Natural killer cell (primary cell): Measurements from ENCODE around the gene TSPYL1. TPM values are rescaled to one million over a fixed set of nuclear protein-coding genes. Genes with fewer than 3 reads are reported as not detected.

ENCODE experiments used
- ATAC-seq, 3 donors: fragments of 150-1000 bp in 2 of 3; fragments of 200-7000 bp in 1 of 3; cut with Tn5 transposase; 1 replicate in 1 of 3; 2 replicates in 2 of 3; pipeline ENCODE4 v1.10.0; 2021; ENCODE audit warnings: mild to moderate bottlenecking in 2 of 3, moderate library complexity in 2 of 3
- DNase-seq, 2 donors: peaks; one replicate each; pipeline versions ENCODE4 v3.0.0 to v3.0.0-alpha.2; 2013 to 2021; ENCODE audit warnings: mixed read lengths in 1 of 2
- H3K27ac ChIP-seq: one replicate; pipeline ENCODE4 v1.5.1; 2013; ENCODE audit warnings: mild to moderate bottlenecking, low read length
- H3K27me3 ChIP-seq: one replicate; pipeline ENCODE4 v1.6.1; 2013; ENCODE audit warnings: low read length; ENCODE audit not compliant: control insufficient read depth, insufficient read depth
- H3K36me3 ChIP-seq: one replicate; pipeline ENCODE4 v1.6.1; 2013; ENCODE audit warnings: low read length; ENCODE audit not compliant: control insufficient read depth, insufficient read depth
- H3K4me1 ChIP-seq: one replicate; pipeline ENCODE4 v1.6.1; 2013; ENCODE audit warnings: low read length; ENCODE audit not compliant: control insufficient read depth, insufficient read depth
- H3K4me3 ChIP-seq: one replicate; pipeline ENCODE4 v1.5.1; 2013; ENCODE audit warnings: low read length
- H3K9me3 ChIP-seq: one replicate; pipeline ENCODE4 v1.6.1; 2013; ENCODE audit warnings: low read length; ENCODE audit not compliant: control insufficient read depth, insufficient read depth
- H3K27ac Mint-ChIP-seq, 2 donors: one replicate each; pipeline ENCODE4 v1.8.0; 2022; ENCODE audit warnings: mild to moderate bottlenecking in 2 of 2, mixed read lengths in 2 of 2, moderate library complexity in 1 of 2
- H3K27me3 Mint-ChIP-seq, 2 donors: one replicate each; pipeline ENCODE4 v1.8.0; 2022; ENCODE audit warnings: low read depth in 2 of 2, mixed read lengths in 2 of 2
- H3K36me3 Mint-ChIP-seq: one replicate; pipeline ENCODE4 v1.8.0; 2022; ENCODE audit warnings: mixed read lengths
- H3K4me1 Mint-ChIP-seq, 2 donors: one replicate each; pipeline ENCODE4 v1.8.0; 2022; ENCODE audit warnings: mixed read lengths in 2 of 2
- H3K4me3 Mint-ChIP-seq: one replicate; pipeline ENCODE4 v1.8.0; 2022; ENCODE audit warnings: mild to moderate bottlenecking, moderate library complexity, mixed read lengths
- H3K9me3 Mint-ChIP-seq, 2 donors: one replicate each; pipeline ENCODE4 v1.8.0; 2022; ENCODE audit warnings: mixed read lengths in 2 of 2
- CTCF ChIP-seq: fragments of 200-600 bp; IDR thresholded peaks from one replicate; pipeline ENCODE4 v1.8.0; 2022; ENCODE audit warnings: antibody characterized with exemption
- WGBS: methylation state at CpG from one replicate; pipeline ENCODE4 v1.1.7; 2013; ENCODE audit warnings: missing lambda C conversion rate; ENCODE audit not compliant: insufficient coverage; 5-methylcytosine and 5-hydroxymethylcytosine counted together
- intact Hi-C: fragments of 100-400 bp; cut with micrococcal nuclease; formaldehyde crosslinking; loops from one replicate; pipeline ENCODE4 v1.14.2; 2022
- total RNA-seq, 4 donors: library from RNA; stranded (reverse); fragments of 120-200 nt in 1 of 4; gene quantifications; one replicate each; pipeline versions ENCODE4 v1.2.3 to v1.2.4, GENCODE V29; 2013 to 2022

Gene TSPYL1
- total RNA-seq, 3 donors from 2014 or later (not counting 1 experiment from before 2014, with no cell fraction given): 134 to 143 (median 142) TPM

GRCh38 chr6:116246089-116246488 is 33.6 kb downstream of the TSPYL1 start:
- H3K27me3 ChIP-seq: no peaks in the 10 kb centered on the region
- intact Hi-C loops: no loop called here
- no peaks in the 10 kb centered on the region for H3K9me3 ChIP-seq
- H3K36me3 ChIP-seq: peaks cover 3% of the 10 kb centered on the region
- Mint-ChIP-seq H3K9me3 (no peaks in the 10 kb centered on the region), H3K4me3 (no peak overlapping the region), H3K27ac (no peak overlapping the region), H3K4me1 (no peaks in the 10 kb centered on the region), H3K36me3 (no peaks in the 10 kb centered on the region), H3K27me3 (no peaks in the 10 kb centered on the region)
- H3K4me3 ChIP-seq: no peak overlapping the region
- WGBS: 100% methylated on average over 4 of the region's 4 CpGs
- H3K4me1 ChIP-seq: peaks cover 5% of the 10 kb centered on the region
- ATAC-seq (no peak), DNase-seq (no peak)
- H3K27ac ChIP-seq: no peak overlapping the region
- no peak for TF ChIP-seq CTCF

DNA sequence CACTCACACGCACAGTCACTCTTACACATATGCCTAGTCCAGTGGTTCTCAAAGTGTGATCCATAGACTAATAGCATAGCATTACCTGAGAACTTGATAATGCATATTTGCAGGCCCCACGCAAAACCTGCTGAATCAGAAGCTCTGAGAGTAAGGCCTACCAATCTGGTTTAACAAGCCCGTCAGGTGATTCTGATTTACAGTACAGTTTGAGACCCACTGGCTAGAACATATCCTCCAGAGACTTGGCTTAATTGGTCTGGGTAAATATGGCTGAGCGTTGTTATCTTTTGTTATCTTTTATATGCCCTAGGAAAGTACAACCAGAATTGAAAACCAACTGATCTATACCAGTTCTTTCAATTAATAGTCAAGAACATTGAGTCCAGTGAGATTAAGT is 35.4 kb downstream of the TSPYL1 start:
- Histone ChIP-seq H3K27me3 (no peaks in the 10 kb centered on the region), H3K4me1 (no peaks in the 10 kb centered on the region), H3K9me3 (no peaks in the 10 kb centered on the region), H3K27ac (no peak overlapping the region), H3K36me3 (peaks cover 13% of the 10 kb centered on the region), H3K4me3 (no peak overlapping the region)
- Mint-ChIP-seq H3K4me1 (no peaks in the 10 kb centered on the region), H3K36me3 (no peaks in the 10 kb centered on the region), H3K9me3 (no peaks in the 10 kb centered on the region), H3K27ac (no peak overlapping the region), H3K27me3 (no peaks in the 10 kb centered on the region), H3K4me3 (no peak overlapping the region)
- intact Hi-C loops: no loop called here
- ATAC-seq (no peak), DNase-seq (no peak)
- WGBS: 94% methylated on average over 3 of the region's 4 CpGs
- no peak for TF ChIP-seq CTCF

DNA sequence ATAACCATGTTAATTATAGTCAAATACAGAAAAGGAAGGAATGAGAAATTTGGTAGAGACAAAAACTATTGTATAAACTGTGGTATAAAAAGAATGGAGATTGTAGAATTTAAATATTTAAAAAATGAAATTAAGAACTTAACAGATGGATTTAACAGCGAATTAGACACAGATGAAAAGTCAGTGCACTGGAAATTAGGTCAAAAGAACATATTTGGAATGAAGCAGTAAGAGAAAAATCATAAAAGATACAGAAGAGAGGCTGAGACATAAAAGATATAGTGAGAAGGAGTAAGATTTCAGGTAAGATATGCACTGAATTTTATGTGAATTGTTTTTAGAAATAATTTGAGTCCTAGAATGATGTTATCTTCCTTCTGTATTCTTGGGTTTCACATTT is 39.9 kb downstream of the TSPYL1 start:
- Mint-ChIP-seq H3K4me3 (no peak overlapping the region), H3K27ac (no peak overlapping the region), H3K9me3 (no peaks in the 10 kb centered on the region), H3K27me3 (no peaks in the 10 kb centered on the region), H3K4me1 (no peaks in the 10 kb centered on the region), H3K36me3 (no peaks in the 10 kb centered on the region)
- H3K9me3 ChIP-seq: no peaks in the 10 kb centered on the region
- 95% methylated on average over 1 of the region's 1 CpG for WGBS
- no peaks in the 10 kb centered on the region for H3K4me1 ChIP-seq
- ATAC-seq (no peak), DNase-seq (no peak)
- TF ChIP-seq CTCF: no peak
- no peak overlapping the region for H3K27ac ChIP-seq
- no peak overlapping the region for H3K4me3 ChIP-seq
- H3K36me3 ChIP-seq: peaks cover 29% of the 10 kb centered on the region
- no peaks in the 10 kb centered on the region for H3K27me3 ChIP-seq
- intact Hi-C loops: no loop called here

- H3K9me3 Mint-ChIP-seq: no peaks in the 10 kb centered on the region
- Histone ChIP-seq H3K4me3 (no peak overlapping the region), H3K4me1 (no peaks in the 10 kb centered on the region), H3K27ac (no peak overlapping the region), H3K9me3 (no peaks in the 10 kb centered on the region), H3K36me3 (peaks cover 29% of the 10 kb centered on the region), H3K27me3 (no peaks in the 10 kb centered on the region)
- 100% methylated on average over 2 of the region's 2 CpGs for WGBS
- H3K27ac Mint-ChIP-seq: no peak overlapping the region
- intact Hi-C loops: no loop called here
- no peaks in the 10 kb centered on the region for H3K4me1 Mint-ChIP-seq
- TF ChIP-seq CTCF: no peak
- ATAC-seq (no peak), DNase-seq (no peak)
- no peaks in the 10 kb centered on the region for H3K27me3 Mint-ChIP-seq
- H3K36me3 Mint-ChIP-seq: no peaks in the 10 kb centered on the region
- H3K4me3 Mint-ChIP-seq: no peak overlapping the region
Observed at GRCh38 chr6:116239256-116239655, 40.5 kb downstream of the TSPYL1 start.
